GM18867 (cell line): ENCODE measurements around the gene IGSF1.
"Not testable (repeated sequence)": the region's sequence is repeated elsewhere in the genome, so short reads cannot be mapped to it uniquely, and the experiment has no call there.

Experiments
- ATAC-seq: cut with Tn5 transposase; IDR thresholded peaks from one replicate; pipeline ENCODE4 v1.9.1; 2021; ENCODE audit warnings: mild to moderate bottlenecking, moderate library complexity; ENCODE audit not compliant: unreplicated experiment

Gene IGSF1

GRCh38 chrX:131273011-131273410 is 16.1 kb downstream of the IGSF1 start:
- ATAC-seq = no peak

- no peak for ATAC-seq
Measured at GRCh38 chrX:131271826-131272225, 17.3 kb downstream of the IGSF1 start.

GRCh38 chrX:131271274-131271673 is 17.8 kb downstream of the IGSF1 start:
- ATAC-seq = no peak

- no peak for ATAC-seq
Measured at GRCh38 chrX:131270080-131270479, 19.0 kb downstream of the IGSF1 start.

GRCh38 chrX:131264665-131265064 is 24.4 kb downstream of the IGSF1 start:
- ATAC-seq = no peak

- ATAC-seq = no peak
Measured at GRCh38 chrX:131264053-131264452, 25.1 kb downstream of the IGSF1 start.

- no peak for ATAC-seq
Measured at GRCh38 chrX:131262738-131263679, 26.1 kb downstream of the IGSF1 start.

GRCh38 chrX:131262200-131262599 is 26.9 kb downstream of the IGSF1 start:
- ATAC-seq = no peak

GRCh38 chrX:131257367-131257766 is 31.7 kb downstream of the IGSF1 start:
- ATAC-seq = no peak

- not testable (repeated sequence) for ATAC-seq
Measured at GRCh38 chrX:131250984-131251738, 37.9 kb downstream of the IGSF1 start.

GRCh38 chrX:131239057-131239456 is 50.0 kb downstream of the IGSF1 start:
- no peak for ATAC-seq

- ATAC-seq = no peak
Measured at GRCh38 chrX:131237363-131237762, 51.7 kb downstream of the IGSF1 start.

- no peak for ATAC-seq
Measured at GRCh38 chrX:131235768-131236545, 53.1 kb downstream of the IGSF1 start.

- no peak for ATAC-seq
Measured at GRCh38 chrX:131227608-131228007, 61.5 kb downstream of the IGSF1 start.

GRCh38 chrX:131226591-131226990 is 62.5 kb downstream of the IGSF1 start:
- ATAC-seq = no peak

GRCh38 chrX:131225078-131225477 is 64.0 kb downstream of the IGSF1 start:
- peak; percentile 77 for ATAC-seq
